ENCODE results near the gene CTDNEP1.

GRCh38 chr17:7207120-7208001, 44.2 kb downstream of the CTDNEP1 start:
- TF ChIP-seq CTCF (IDR thresholded peaks at IDR 0.05) (no peak), EP300 (IDR thresholded peaks at IDR 0.05) (no peak), POLR2A (IDR thresholded peaks at IDR 0.05) (no peak), POLR2AphosphoS5 (IDR thresholded peaks at IDR 0.05) (no peak)

All from sigmoid colon (tissue), 4 donors.